Endodermal cell (in vitro differentiated cells): ENCODE results near the gene DNAH2. TPM values are rescaled to one million over a fixed set of nuclear protein-coding genes. Genes with fewer than 3 reads are reported as not detected.

Experiments
- DNase-seq: peaks from one replicate; pipeline ENCODE4 v3.0.0-alpha.2; 2017
- H3K27ac ChIP-seq: 2 replicates; pipeline ENCODE4 v1.5.1; 2013; ENCODE audit warnings: mild to moderate bottlenecking, low read depth, low read length, moderate library complexity
- H3K27me3 ChIP-seq: 2 replicates; pipeline ENCODE4 v1.6.1; 2013; ENCODE audit warnings: mild to moderate bottlenecking, low read length, moderate library complexity; ENCODE audit not compliant: insufficient read depth, control insufficient read depth, poor library complexity, severe bottlenecking
- H3K36me3 ChIP-seq: 2 replicates; pipeline ENCODE4 v1.7.0; 2013; ENCODE audit warnings: mild to moderate bottlenecking, low read length, moderate library complexity; ENCODE audit not compliant: control insufficient read depth, insufficient read depth
- H3K4me1 ChIP-seq: one replicate; pipeline ENCODE4 v1.7.0; 2013; ENCODE audit warnings: low read length; ENCODE audit not compliant: control insufficient read depth, insufficient read depth
- H3K4me3 ChIP-seq: 2 replicates; pipeline ENCODE4 v1.5.1; 2013; ENCODE audit warnings: mild to moderate bottlenecking, low read length, moderate library complexity
- H3K9ac ChIP-seq: 2 replicates; pipeline ENCODE4 v1.6.1; 2013; ENCODE audit warnings: mild to moderate bottlenecking, low read length, moderate library complexity; ENCODE audit not compliant: poor library complexity, severe bottlenecking; ENCODE audit errors: extremely low read depth
- H3K9me3 ChIP-seq: 2 replicates; pipeline ENCODE4 v1.6.1; 2013; ENCODE audit warnings: mild to moderate bottlenecking, low read length, moderate library complexity; ENCODE audit not compliant: control insufficient read depth
- H3K27ac Mint-ChIP-seq: 2 replicates; pipeline ENCODE4 v1.8.0; 2020; ENCODE audit warnings: mixed read lengths
- H3K27me3 Mint-ChIP-seq: 2 replicates; pipeline ENCODE4 v1.8.0; 2021; ENCODE audit warnings: mild to moderate bottlenecking, mixed read lengths; ENCODE audit not compliant: insufficient read depth
- H3K36me3 Mint-ChIP-seq: 2 replicates; pipeline ENCODE4 v1.8.0; 2020; ENCODE audit warnings: low read depth, mixed read lengths
- H3K4me1 Mint-ChIP-seq: 2 replicates; pipeline ENCODE4 v1.8.0; 2020; ENCODE audit warnings: mixed read lengths
- H3K4me3 Mint-ChIP-seq: 2 replicates; pipeline ENCODE4 v1.8.0; 2020; ENCODE audit warnings: mild to moderate bottlenecking, moderate library complexity, mixed read lengths
- H3K9me3 Mint-ChIP-seq: 2 replicates; pipeline ENCODE4 v1.8.0; 2020; ENCODE audit warnings: mild to moderate bottlenecking, mixed read lengths
- WGBS, 2 experiments: methylation state at CpG; one replicate each; pipeline versions ENCODE4 v1.1.5 to v1.1.7; 2013; ENCODE audit warnings: missing lambda C conversion rate in 2 of 2, mixed read lengths in 1 of 2; ENCODE audit not compliant: insufficient coverage in 1 of 2, insufficient read length in 1 of 2; 5-methylcytosine and 5-hydroxymethylcytosine counted together
- total RNA-seq, 2 donors: library from RNA; stranded (reverse); fragmentation: NEBNext Ultra II Directional in 1 of 2; extraction: Animal tissue kit (Norgen Biotek cat#: 25700) in 1 of 2; gene quantifications; 2 replicates in 1 of 2; 3 replicates in 1 of 2; pipeline ENCODE4 v1.2.1, GENCODE V29; 2021
- TF ChIP-seq, protein P1 (sequence below): fragments of 200-600 bp; sonication (generic); conservative IDR thresholded peaks from 2 replicates; pipeline ENCODE4 v1.5.0; 2021; ENCODE audit warnings: antibody characterized with exemption, mild to moderate bottlenecking

Gene DNAH2
- total RNA-seq, 2 donors from 2014 or later, result 0.42 to 0.69 TPM

DNA sequence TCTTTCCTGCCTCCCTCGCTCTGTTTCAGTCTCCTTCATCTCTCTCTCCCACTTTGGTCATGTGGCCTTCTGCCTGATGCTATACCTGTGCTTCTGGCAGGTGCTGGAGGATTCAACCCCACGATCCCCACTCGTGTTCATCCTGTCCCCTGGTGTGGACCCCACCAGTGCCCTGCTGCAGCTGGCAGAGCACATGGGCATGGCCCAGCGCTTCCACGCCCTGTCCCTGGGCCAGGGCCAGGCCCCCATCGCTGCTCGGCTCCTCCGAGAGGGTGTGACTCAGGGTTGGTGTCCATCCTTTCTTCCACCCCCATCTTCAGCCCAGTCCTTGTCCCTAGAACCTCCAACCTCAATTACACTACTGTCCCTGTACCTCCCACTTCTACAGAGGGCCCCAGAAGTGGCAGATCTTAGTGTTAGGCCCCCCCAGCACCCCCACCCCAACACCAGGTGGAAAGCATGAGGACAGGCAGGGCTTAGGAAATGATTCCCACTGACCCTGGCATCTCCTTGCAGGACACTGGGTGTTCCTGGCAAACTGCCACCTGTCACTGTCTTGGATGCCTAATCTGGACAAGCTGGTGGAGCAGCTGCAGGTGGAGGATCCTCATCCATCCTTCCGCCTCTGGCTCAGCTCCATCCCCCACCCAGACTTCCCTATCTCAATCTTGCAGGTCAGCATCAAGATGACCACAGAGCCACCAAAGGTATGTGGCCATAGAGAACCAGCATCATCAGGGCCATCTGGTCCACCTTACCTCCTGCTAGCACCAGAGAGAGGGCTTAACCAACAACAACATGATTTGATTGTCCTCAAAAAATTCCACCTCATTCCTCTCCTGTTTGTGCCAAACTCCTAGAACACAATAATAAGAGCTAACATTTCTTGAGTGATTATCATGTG, 106.7 kb downstream of the DNAH2 start:
- H3K36me3 Mint-ChIP-seq, result no peaks in the 10 kb centered on the region
- Histone ChIP-seq H3K4me3 (no peak overlapping the region), H3K27ac (no peak overlapping the region), H3K4me1 (no peaks in the 10 kb centered on the region), H3K9ac (no peak overlapping the region), H3K36me3 (no peaks in the 10 kb centered on the region), H3K9me3 (no peaks in the 10 kb centered on the region), H3K27me3 (peaks cover 26% of the 10 kb centered on the region)
- H3K9me3 Mint-ChIP-seq, result no peaks in the 10 kb centered on the region
- TF ChIP-seq, protein P1, sequence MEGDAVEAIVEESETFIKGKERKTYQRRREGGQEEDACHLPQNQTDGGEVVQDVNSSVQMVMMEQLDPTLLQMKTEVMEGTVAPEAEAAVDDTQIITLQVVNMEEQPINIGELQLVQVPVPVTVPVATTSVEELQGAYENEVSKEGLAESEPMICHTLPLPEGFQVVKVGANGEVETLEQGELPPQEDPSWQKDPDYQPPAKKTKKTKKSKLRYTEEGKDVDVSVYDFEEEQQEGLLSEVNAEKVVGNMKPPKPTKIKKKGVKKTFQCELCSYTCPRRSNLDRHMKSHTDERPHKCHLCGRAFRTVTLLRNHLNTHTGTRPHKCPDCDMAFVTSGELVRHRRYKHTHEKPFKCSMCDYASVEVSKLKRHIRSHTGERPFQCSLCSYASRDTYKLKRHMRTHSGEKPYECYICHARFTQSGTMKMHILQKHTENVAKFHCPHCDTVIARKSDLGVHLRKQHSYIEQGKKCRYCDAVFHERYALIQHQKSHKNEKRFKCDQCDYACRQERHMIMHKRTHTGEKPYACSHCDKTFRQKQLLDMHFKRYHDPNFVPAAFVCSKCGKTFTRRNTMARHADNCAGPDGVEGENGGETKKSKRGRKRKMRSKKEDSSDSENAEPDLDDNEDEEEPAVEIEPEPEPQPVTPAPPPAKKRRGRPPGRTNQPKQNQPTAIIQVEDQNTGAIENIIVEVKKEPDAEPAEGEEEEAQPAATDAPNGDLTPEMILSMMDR, result no peak
- no peak overlapping the region for H3K4me3 Mint-ChIP-seq
- 87 to 100% methylated on average over 3 to 9 of the region's 9 CpGs for WGBS, 2 experiments
- no peak overlapping the region for H3K27ac Mint-ChIP-seq
- peak; percentile 39 for DNase-seq
- peaks cover 66% of the 10 kb centered on the region for H3K27me3 Mint-ChIP-seq
- peaks cover 12% of the 10 kb centered on the region for H3K4me1 Mint-ChIP-seq

DNA sequence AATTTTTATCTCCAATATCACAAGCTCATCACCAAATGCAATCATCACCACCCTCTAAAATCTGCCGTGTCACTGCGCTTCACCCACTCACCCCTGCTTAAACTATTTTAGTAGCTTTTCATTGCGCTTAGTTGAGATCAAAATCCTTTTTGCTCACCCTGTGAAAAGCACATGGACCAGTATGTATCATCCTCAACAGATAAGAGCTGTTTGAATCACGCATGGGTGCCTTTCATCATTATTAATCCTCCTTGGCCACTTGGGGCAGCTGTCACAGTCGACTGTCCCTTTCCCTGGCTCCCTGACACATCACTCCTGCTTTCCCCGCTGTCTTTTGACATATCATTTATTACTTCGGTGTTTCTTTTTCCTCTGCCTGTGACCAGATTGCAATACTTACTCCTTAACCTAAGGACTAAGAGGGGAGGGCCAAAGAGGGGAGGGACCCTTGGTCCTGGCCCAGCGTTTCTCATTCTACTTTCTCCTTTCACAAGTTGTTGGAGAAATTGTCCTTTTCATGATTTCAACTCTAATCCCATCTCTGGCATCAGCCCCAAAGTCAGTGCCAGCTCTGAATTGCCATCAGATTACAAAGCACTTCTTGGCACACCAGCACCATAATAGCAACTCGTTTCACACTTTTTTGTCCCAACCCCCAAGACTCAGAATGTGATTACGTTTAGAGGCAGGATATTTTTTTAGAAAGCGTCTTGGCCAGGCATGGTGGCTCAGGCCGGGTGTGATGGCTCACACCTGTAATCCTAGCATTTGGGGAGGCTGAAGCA, 107.9 kb downstream of the DNAH2 start:
- Histone ChIP-seq H3K36me3 (no peaks in the 10 kb centered on the region), H3K4me1 (no peaks in the 10 kb centered on the region), H3K9ac (no peak overlapping the region), H3K4me3 (no peak overlapping the region), H3K9me3 (no peaks in the 10 kb centered on the region), H3K27me3 (peaks cover 18% of the 10 kb centered on the region), H3K27ac (no peak overlapping the region)
- no peaks in the 10 kb centered on the region for H3K9me3 Mint-ChIP-seq
- peaks cover 66% of the 10 kb centered on the region for H3K27me3 Mint-ChIP-seq
- no peaks in the 10 kb centered on the region for H3K36me3 Mint-ChIP-seq
- TF ChIP-seq, protein P1, result peak; percentile 44
- peaks cover 12% of the 10 kb centered on the region for H3K4me1 Mint-ChIP-seq
- H3K4me3 Mint-ChIP-seq, result no peak overlapping the region
- peak; percentile 45 for DNase-seq
- H3K27ac Mint-ChIP-seq, result no peak overlapping the region
- 71 to 75% methylated on average over 9 to 12 of the region's 12 CpGs for WGBS, 2 experiments

DNA sequence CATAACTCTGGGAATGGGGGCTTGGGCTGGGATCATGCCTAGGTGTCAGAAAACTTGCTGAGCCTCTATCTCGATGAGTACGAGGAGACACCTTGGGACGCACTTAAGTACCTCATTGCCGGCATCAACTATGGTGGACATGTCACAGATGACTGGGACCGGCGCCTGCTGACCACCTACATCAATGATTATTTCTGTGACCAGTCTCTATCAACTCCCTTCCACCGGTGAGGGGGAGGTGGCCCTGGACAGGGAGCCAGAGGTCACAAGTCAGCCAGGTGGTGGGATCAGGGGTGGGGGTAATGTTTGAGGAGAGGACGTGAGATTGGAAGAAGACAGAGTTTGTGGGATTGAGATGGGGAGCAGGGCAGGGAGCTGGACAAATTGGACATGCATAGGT, 113.1 kb downstream of the DNAH2 start:
- WGBS, 2 experiments, result 91 to 99% methylated on average over 6 to 8 of the region's 8 CpGs
- TF ChIP-seq, protein P1, result no peak
- Histone ChIP-seq H3K27ac (no peak overlapping the region), H3K9ac (no peak overlapping the region), H3K36me3 (no peaks in the 10 kb centered on the region), H3K4me1 (no peaks in the 10 kb centered on the region), H3K4me3 (no peak overlapping the region), H3K27me3 (peaks cover 46% of the 10 kb centered on the region), H3K9me3 (no peaks in the 10 kb centered on the region)
- Mint-ChIP-seq H3K27me3 (peaks cover 66% of the 10 kb centered on the region), H3K4me3 (no peak overlapping the region), H3K27ac (no peak overlapping the region), H3K36me3 (no peaks in the 10 kb centered on the region), H3K9me3 (no peaks in the 10 kb centered on the region), H3K4me1 (peaks cover 9% of the 10 kb centered on the region)
- DNase-seq, result no peak
